ENCODE measurements around the gene NOX3. TPM values are rescaled to one million over a fixed set of nuclear protein-coding genes. Genes with fewer than 3 reads are reported as not detected.

Gene NOX3
- total and polyA plus RNA-seq, 2 donors (not counting 3 experiments of a cell fraction or from before 2014, with no cell fraction given) = not detected

DNA sequence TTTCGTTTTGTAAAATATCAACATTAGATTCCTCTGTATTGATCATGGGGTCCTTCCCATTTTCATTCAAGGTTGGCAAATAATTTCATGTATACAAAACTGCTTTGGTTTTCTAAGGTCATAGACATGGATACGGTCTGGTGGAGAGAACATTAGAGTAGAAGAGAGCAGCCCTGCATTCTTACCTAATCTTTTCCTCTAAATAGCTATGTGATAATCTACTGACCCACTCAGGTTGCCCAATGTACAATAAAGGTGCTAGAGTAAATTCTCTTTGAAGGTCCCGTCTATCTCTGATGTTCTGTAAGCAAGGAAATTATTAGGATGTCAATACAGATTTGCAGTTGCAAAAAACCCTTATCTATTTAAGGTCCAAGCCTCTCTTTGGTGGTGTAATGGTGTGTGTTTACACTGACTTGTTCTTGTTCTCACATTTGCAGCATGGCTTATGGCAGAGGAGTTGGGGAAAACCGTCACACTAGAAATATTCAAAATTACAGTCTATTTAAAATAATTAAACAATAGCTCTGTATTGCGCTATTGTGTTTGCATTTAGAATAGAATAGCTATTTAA is 31.2 kb upstream of the NOX3 start:
- Histone ChIP-seq H3K27ac (ENCODE audit: insufficient read depth, low read depth, low read length) (no peak overlapping the region), H3K4me1 (ENCODE audit: control insufficient read depth, extremely low read depth, insufficient read depth, low read length) (no peaks in the 10 kb centered on the region), H3K4me2 (ENCODE audit: insufficient read depth, low read length) (no peak overlapping the region), H4K20me1 (replicated peaks; ENCODE audit: control insufficient read depth, extremely low read depth, insufficient read depth, low read length) (no peaks in the 10 kb centered on the region), H3K79me2 (ENCODE audit: control insufficient read depth, insufficient read depth, low read length) (no peaks in the 10 kb centered on the region), H3K9me1 (replicated peaks; ENCODE audit: control insufficient read depth, extremely low read depth, insufficient read depth, low read length) (no peaks in the 10 kb centered on the region), H2AFZ (ENCODE audit: low read depth, low read length) (no peak overlapping the region), H3K27me3 (ENCODE audit: control insufficient read depth in 2 of 2, insufficient read depth in 2 of 2, low read length in 2 of 2) (no peaks in the 10 kb centered on the region), H3K9ac (replicated peaks; ENCODE audit: extremely low read depth, insufficient read depth, low read length) (no peak overlapping the region), H3K36me3 (ENCODE audit: control insufficient read depth in 2 of 2, extremely low read depth in 1 of 2, insufficient read depth in 2 of 2, low read length in 2 of 2) (no peaks in the 10 kb centered on the region), H3K4me3 (replicated peaks in 1 of 3; ENCODE audit: insufficient read depth in 1 of 3, low read depth in 1 of 3, low read length in 3 of 3) (no peak overlapping the region), H3K9me3 (replicated peaks; ENCODE audit: control insufficient read depth, insufficient read depth, low read length) (no peaks in the 10 kb centered on the region)
- POLR2A ChIA-PET = no interaction called here
- DNase-seq (ENCODE audit: low read depth, low spot score) = no peak
- no peak for FAIRE-seq
- BruUV-seq (replicated peaks) = no TSS peak
- dilution Hi-C loops (cut with MboI; ENCODE audit: extremely low pct_ligation_motif_present, low sequenced_read_pairs) (no loop called here), intact Hi-C loops (cut with micrococcal nuclease) (no loop called here)
- TF ChIP-seq EZH2 (IDR thresholded peaks at IDR 0.05; ENCODE audit: borderline replicate concordance, low read depth, low read length, severe bottlenecking) (no peak), POLR2AphosphoS5 (IDR thresholded peaks at IDR 0.05; ENCODE audit: insufficient read depth, low read depth, low read length) (no peak), GATA2 (IDR thresholded peaks at IDR 0.05; ENCODE audit: insufficient read depth, insufficient read length, low read depth, low read length) (no peak), FOS (IDR thresholded peaks at IDR 0.05; ENCODE audit: borderline replicate concordance, insufficient read depth, low read length) (no peak), POLR2A (IDR thresholded peaks at IDR 0.05; ENCODE audit: low read depth, low read length) (no peak), JUN (IDR thresholded peaks at IDR 0.05; ENCODE audit: borderline replicate concordance, insufficient read depth, insufficient read length, low read depth) (no peak), MYC (IDR thresholded peaks at IDR 0.05; ENCODE audit: low read depth, low read length) (no peak)
- TF ChIP-seq, protein P1, sequence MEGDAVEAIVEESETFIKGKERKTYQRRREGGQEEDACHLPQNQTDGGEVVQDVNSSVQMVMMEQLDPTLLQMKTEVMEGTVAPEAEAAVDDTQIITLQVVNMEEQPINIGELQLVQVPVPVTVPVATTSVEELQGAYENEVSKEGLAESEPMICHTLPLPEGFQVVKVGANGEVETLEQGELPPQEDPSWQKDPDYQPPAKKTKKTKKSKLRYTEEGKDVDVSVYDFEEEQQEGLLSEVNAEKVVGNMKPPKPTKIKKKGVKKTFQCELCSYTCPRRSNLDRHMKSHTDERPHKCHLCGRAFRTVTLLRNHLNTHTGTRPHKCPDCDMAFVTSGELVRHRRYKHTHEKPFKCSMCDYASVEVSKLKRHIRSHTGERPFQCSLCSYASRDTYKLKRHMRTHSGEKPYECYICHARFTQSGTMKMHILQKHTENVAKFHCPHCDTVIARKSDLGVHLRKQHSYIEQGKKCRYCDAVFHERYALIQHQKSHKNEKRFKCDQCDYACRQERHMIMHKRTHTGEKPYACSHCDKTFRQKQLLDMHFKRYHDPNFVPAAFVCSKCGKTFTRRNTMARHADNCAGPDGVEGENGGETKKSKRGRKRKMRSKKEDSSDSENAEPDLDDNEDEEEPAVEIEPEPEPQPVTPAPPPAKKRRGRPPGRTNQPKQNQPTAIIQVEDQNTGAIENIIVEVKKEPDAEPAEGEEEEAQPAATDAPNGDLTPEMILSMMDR (IDR thresholded peaks at IDR 0.05; ENCODE audit: extremely low read depth in 1 of 2, insufficient read depth in 1 of 2, low read depth in 1 of 2, low read length in 2 of 2) = no peak
- TF ChIP-seq, protein P2, sequence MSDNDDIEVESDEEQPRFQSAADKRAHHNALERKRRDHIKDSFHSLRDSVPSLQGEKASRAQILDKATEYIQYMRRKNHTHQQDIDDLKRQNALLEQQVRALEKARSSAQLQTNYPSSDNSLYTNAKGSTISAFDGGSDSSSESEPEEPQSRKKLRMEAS (IDR thresholded peaks at IDR 0.05; ENCODE audit: insufficient read depth, insufficient read length) = no peak
- CTCF ChIA-PET = interaction anchor here (1.0 to 1.8 kb wide), 3 partner anchors 9 to 43 kb away, joined by 3 to 4 read pairs (median 3); no protein-coding TSS in a partner anchor

Measured in endothelial cell of umbilical vein (primary cell).